ENCODE results near the gene ME3. TPM values are rescaled to one million over a fixed set of nuclear protein-coding genes. Genes with fewer than 3 reads are reported as not detected.

Gene ME3
- total RNA-seq, 1 donor from 2014 or later = 49.6 TPM

DNA sequence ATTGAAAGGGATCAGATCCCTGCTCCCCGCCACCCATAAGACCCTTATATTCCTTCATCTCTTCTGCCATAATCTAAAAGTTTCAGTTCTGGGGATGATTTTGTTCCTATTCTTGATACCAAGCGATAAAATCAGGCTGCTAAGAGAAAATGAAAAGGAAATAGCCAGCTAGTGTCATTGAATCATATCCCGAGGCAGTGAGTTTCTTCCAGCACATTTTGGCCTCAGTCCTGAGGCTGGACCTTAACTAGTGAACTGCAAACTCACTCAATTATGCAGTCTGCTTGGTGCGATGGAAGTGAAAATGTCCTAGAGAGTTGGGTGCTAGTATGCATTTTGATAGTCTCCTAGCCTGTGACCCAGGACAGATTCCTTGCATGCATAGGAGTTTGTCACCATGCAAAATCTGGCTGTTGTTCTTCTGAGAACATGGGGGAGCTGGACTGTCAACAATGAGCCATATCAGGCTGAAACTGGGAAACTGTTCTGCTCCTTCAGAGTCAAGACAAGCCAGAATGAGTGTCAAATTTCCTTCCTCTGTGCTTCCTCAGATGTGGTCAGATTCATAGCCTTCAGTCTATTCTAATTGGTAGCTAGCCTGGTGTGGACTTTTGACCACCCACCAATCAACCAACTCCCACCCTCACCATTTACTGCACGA is 194.8 kb downstream of the ME3 start:
- H3K4me1 ChIP-seq = no peaks in the 10 kb centered on the region
- no peaks in the 10 kb centered on the region for H4K20me1 ChIP-seq (ENCODE audit: low read depth)
- no peaks in the 10 kb centered on the region for H3F3A ChIP-seq (ENCODE audit: low read depth)
- Mint-ChIP-seq H3K27ac (no peak overlapping the region), H3K9me3 (peaks cover 2% of the 10 kb centered on the region), H3K4me1 (peaks cover 20% of the 10 kb centered on the region), H3K27me3 (ENCODE audit: insufficient read depth, low read depth) (peaks cover 2% of the 10 kb centered on the region), H3K36me3 (no peaks in the 10 kb centered on the region), H3K4me3 (no peak overlapping the region)
- H3K36me3 ChIP-seq = peaks cover 3% of the 10 kb centered on the region
- no peak overlapping the region for H3K27ac ChIP-seq
- H3K79me2 ChIP-seq (ENCODE audit: low read depth) = no peaks in the 10 kb centered on the region
- H2AFZ ChIP-seq (replicated peaks) = no peak overlapping the region
- DNase-seq (ENCODE audit: low spot score) = no peak
- H3K4me2 ChIP-seq = no peak overlapping the region
- no peak overlapping the region for H3K9ac ChIP-seq
- H3K9me3 ChIP-seq (ENCODE audit: low read depth) = no peaks in the 10 kb centered on the region
- H3K4me3 ChIP-seq = no peak overlapping the region
- H3K27me3 ChIP-seq = no peaks in the 10 kb centered on the region
- TF ChIP-seq EZH2 (IDR thresholded peaks at IDR 0.05) (no peak), EZH2phosphoT487 (IDR thresholded peaks at IDR 0.05) (no peak)
- TF ChIP-seq, protein P1, sequence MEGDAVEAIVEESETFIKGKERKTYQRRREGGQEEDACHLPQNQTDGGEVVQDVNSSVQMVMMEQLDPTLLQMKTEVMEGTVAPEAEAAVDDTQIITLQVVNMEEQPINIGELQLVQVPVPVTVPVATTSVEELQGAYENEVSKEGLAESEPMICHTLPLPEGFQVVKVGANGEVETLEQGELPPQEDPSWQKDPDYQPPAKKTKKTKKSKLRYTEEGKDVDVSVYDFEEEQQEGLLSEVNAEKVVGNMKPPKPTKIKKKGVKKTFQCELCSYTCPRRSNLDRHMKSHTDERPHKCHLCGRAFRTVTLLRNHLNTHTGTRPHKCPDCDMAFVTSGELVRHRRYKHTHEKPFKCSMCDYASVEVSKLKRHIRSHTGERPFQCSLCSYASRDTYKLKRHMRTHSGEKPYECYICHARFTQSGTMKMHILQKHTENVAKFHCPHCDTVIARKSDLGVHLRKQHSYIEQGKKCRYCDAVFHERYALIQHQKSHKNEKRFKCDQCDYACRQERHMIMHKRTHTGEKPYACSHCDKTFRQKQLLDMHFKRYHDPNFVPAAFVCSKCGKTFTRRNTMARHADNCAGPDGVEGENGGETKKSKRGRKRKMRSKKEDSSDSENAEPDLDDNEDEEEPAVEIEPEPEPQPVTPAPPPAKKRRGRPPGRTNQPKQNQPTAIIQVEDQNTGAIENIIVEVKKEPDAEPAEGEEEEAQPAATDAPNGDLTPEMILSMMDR (IDR thresholded peaks at IDR 0.05) = no peak

GRCh38 chr11:86476109-86476861 is 196.1 kb downstream of the ME3 start:
- no peaks in the 10 kb centered on the region for H3K79me2 ChIP-seq (ENCODE audit: low read depth)
- H3K27ac ChIP-seq = no peak overlapping the region
- DNase-seq (ENCODE audit: low spot score) = no peak
- no peak overlapping the region for H3K4me2 ChIP-seq
- Mint-ChIP-seq H3K9me3 (peaks cover 2% of the 10 kb centered on the region), H3K27ac (peak overlapping the region; percentile 65), H3K4me3 (no peak overlapping the region), H3K36me3 (no peaks in the 10 kb centered on the region), H3K4me1 (peaks cover 20% of the 10 kb centered on the region), H3K27me3 (ENCODE audit: insufficient read depth, low read depth) (peaks cover 2% of the 10 kb centered on the region)
- H3F3A ChIP-seq (ENCODE audit: low read depth) = no peaks in the 10 kb centered on the region
- H4K20me1 ChIP-seq (ENCODE audit: low read depth) = no peaks in the 10 kb centered on the region
- no peak overlapping the region for H2AFZ ChIP-seq (replicated peaks)
- no peaks in the 10 kb centered on the region for H3K27me3 ChIP-seq
- TF ChIP-seq EZH2 (IDR thresholded peaks at IDR 0.05) = no peak
- no peak for TF ChIP-seq EZH2phosphoT487 (IDR thresholded peaks at IDR 0.05)
- TF ChIP-seq, protein P1 (IDR thresholded peaks at IDR 0.05) = no peak
- no peak overlapping the region for H3K4me3 ChIP-seq
- H3K9me3 ChIP-seq (ENCODE audit: low read depth) = no peaks in the 10 kb centered on the region
- no peak overlapping the region for H3K9ac ChIP-seq
- peaks cover 3% of the 10 kb centered on the region for H3K36me3 ChIP-seq
- no peaks in the 10 kb centered on the region for H3K4me1 ChIP-seq

GRCh38 chr11:86475027-86475426 is 197.4 kb downstream of the ME3 start:
- no peak for DNase-seq (ENCODE audit: low spot score)
- no peaks in the 10 kb centered on the region for H3K4me1 ChIP-seq
- no peak overlapping the region for H3K4me3 ChIP-seq
- H3K4me2 ChIP-seq = no peak overlapping the region
- H3K79me2 ChIP-seq (ENCODE audit: low read depth) = no peaks in the 10 kb centered on the region
- no peak for TF ChIP-seq EZH2 (IDR thresholded peaks at IDR 0.05)
- TF ChIP-seq, protein P1 (IDR thresholded peaks at IDR 0.05) = no peak
- no peak for TF ChIP-seq EZH2phosphoT487 (IDR thresholded peaks at IDR 0.05)
- no peak overlapping the region for H2AFZ ChIP-seq (replicated peaks)
- no peaks in the 10 kb centered on the region for H3K27me3 ChIP-seq
- no peaks in the 10 kb centered on the region for H3K9me3 ChIP-seq (ENCODE audit: low read depth)
- no peak overlapping the region for H3K27ac ChIP-seq
- Mint-ChIP-seq H3K4me1 (peaks cover 20% of the 10 kb centered on the region), H3K36me3 (no peaks in the 10 kb centered on the region), H3K27ac (no peak overlapping the region), H3K9me3 (peaks cover 2% of the 10 kb centered on the region), H3K27me3 (ENCODE audit: insufficient read depth, low read depth) (peaks cover 2% of the 10 kb centered on the region), H3K4me3 (no peak overlapping the region)
- H4K20me1 ChIP-seq (ENCODE audit: low read depth) = no peaks in the 10 kb centered on the region
- peaks cover 3% of the 10 kb centered on the region for H3K36me3 ChIP-seq
- no peak overlapping the region for H3K9ac ChIP-seq
- H3F3A ChIP-seq (ENCODE audit: low read depth) = no peaks in the 10 kb centered on the region

All from neural progenitor cell (in vitro differentiated cells).